Spleen (tissue), 11 donors: ENCODE data around the gene WIPF2. TPM values are rescaled to one million over a fixed set of nuclear protein-coding genes. Genes with fewer than 3 reads are reported as not detected.

Source experiments
- DNase-seq: peaks from one replicate; pipeline ENCODE4 v3.0.0-alpha.2; 2020
- H3K27ac ChIP-seq, 8 donors: fragments of 200-600 bp; sonication (generic) in 7 of 8; 1 replicate in 4 of 8; 2 replicates in 4 of 8; pipeline versions ENCODE4 v1.5.0 to v1.8.0; 2016 to 2021; ENCODE audit warnings: inconsistent platforms in 4 of 8, mild to moderate bottlenecking in 4 of 8, moderate library complexity in 1 of 8
- H3K27me3 ChIP-seq, 7 donors: fragments of 200-600 bp; sonication (generic) in 6 of 7; replicated peaks in 1 of 7; 1 replicate in 4 of 7; 2 replicates in 3 of 7; pipeline versions ENCODE4 v1.5.0 to v1.8.0; 2016 to 2021; ENCODE audit warnings: inconsistent platforms in 3 of 7, mild to moderate bottlenecking in 1 of 7
- H3K36me3 ChIP-seq, 6 donors: fragments of 200-600 bp; sonication (generic) in 5 of 6; 1 replicate in 4 of 6; 2 replicates in 2 of 6; pipeline versions ENCODE4 v1.5.0 to v1.8.0; 2016 to 2021; ENCODE audit warnings: inconsistent platforms in 2 of 6
- H3K4me1 ChIP-seq, 6 donors: fragments of 200-600 bp; sonication (generic) in 5 of 6; 1 replicate in 3 of 6; 2 replicates in 3 of 6; pipeline versions ENCODE4 v1.5.0 to v1.8.0; 2016 to 2021; ENCODE audit warnings: inconsistent platforms in 3 of 6
- H3K4me3 ChIP-seq, 8 donors: fragments of 200-600 bp; sonication (generic) in 7 of 8; 1 replicate in 4 of 8; 2 replicates in 4 of 8; pipeline versions ENCODE4 v1.5.0 to v1.8.0; 2016 to 2021; ENCODE audit warnings: inconsistent platforms in 4 of 8, mild to moderate bottlenecking in 4 of 8, moderate library complexity in 2 of 8
- H3K9me3 ChIP-seq, 8 donors: fragments of 200-600 bp; sonication (generic) in 7 of 8; 1 replicate in 4 of 8; 2 replicates in 4 of 8; pipeline versions ENCODE4 v1.5.0 to v1.8.0; 2016 to 2021; ENCODE audit warnings: inconsistent platforms in 4 of 8
- CTCF ChIP-seq, 11 experiments: fragments of 200-600 bp in 7 of 11; fragments of 450-650 bp in 4 of 11; sonication (generic) in 4 of 11; IDR thresholded peaks in 8 of 11; conservative IDR thresholded peaks in 3 of 11; 1 replicate in 7 of 11; 2 replicates in 4 of 11; pipeline versions ENCODE4 v1.4.0 to v1.8.0; 2016 to 2021; ENCODE audit warnings: antibody characterized with exemption in 11 of 11, inconsistent platforms in 4 of 11, mild to moderate bottlenecking in 1 of 11
- POLR2A ChIP-seq, 3 donors: fragments of 450-650 bp; IDR thresholded peaks; one replicate each; pipeline ENCODE4 v1.5.1; 2017; ENCODE audit warnings: antibody characterized with exemption in 3 of 3, mild to moderate bottlenecking in 1 of 3
- POLR2AphosphoS5 ChIP-seq, 3 donors: sonication (generic); formaldehyde crosslinking; IDR thresholded peaks; one replicate each; pipeline ENCODE4 v1.5.1; 2017; ENCODE audit warnings: antibody characterized with exemption in 3 of 3
- WGBS, 5 donors: extraction: QIAGEN DNeasy Blood & Tissue Kit in 3 of 5; methylation state at CpG; one replicate each; pipeline versions ENCODE4 v1.1.5 to v1.1.7; 2013 to 2018; 5-methylcytosine and 5-hydroxymethylcytosine counted together
- intact Hi-C: fragments of 100-400 bp; cut with DNase I; formaldehyde crosslinking; loops from one replicate; pipeline ENCODE4 v1.15.0; 2023; ENCODE audit warnings: low total_unique reads
- polyA plus RNA-seq, 3 donors: library from polyadenylated mRNA; stranded (reverse); fragments of 200-250 nt; gene quantifications; one replicate each; pipeline ENCODE4 v1.2.1, GENCODE V29; 2013
- total RNA-seq, 7 donors: library from RNA; depleted of rRNA in 3 of 7; stranded (reverse); fragments of >200 nt in 3 of 7; fragmentation: NEBNext Ultra II Directional in 4 of 7; extraction: Animal tissue kit (Norgen Biotek cat#: 25700) in 4 of 7; gene quantifications; one replicate each; pipeline versions ENCODE4 v1.1.0 to v1.2.1, GENCODE V29; 2016 to 2021
- donor health status: healthy with polysubstance abuse.
- donor health status: DM: no; HTN: no; CAD: no; lungs with moderate emphysema.
- donor health status: DM: no; HTN: no; CAD: no.
- donor health status: Bipolar disorder and iron deficiency.
- donor health status: healthy.
- donor health status: DM: no; HTN: no; CAD: no.
- donor health status: DM: yes; HTN: yes; CAD: no.

WIPF2 gene
- total and polyA plus RNA-seq, 10 donors = 3.7 to 43.2 (median 20.1) TPM

GRCh38 chr17:40173091-40173777 is 45.9 kb upstream of the WIPF2 start:
- no peak overlapping the region for H3K27ac ChIP-seq
- intact Hi-C loops = no loop called here
- H3K4me3 ChIP-seq = no peak overlapping the region
- peaks cover 0 to 10% (median 5%) of the 10 kb centered on the region in 7 donors for H3K27me3 ChIP-seq
- DNase-seq = no peak
- TF ChIP-seq POLR2AphosphoS5 (IDR thresholded peaks at IDR 0.05) = no peak
- no peak for TF ChIP-seq POLR2A (IDR thresholded peaks at IDR 0.05)
- TF ChIP-seq CTCF (IDR thresholded peaks at IDR 0.05 in 8 of 11, conservative IDR thresholded peaks at IDR 0.05 in 3 of 11) = no peak
- peaks cover 4 to 26% (median 18%) of the 10 kb centered on the region in 6 donors for H3K4me1 ChIP-seq
- no peaks in the 10 kb centered on the region for H3K9me3 ChIP-seq
- H3K36me3 ChIP-seq = peaks cover 3 to 88% (median 56%) of the 10 kb centered on the region in 6 donors
- WGBS, 5 donors = 87 to 98% (median 93%) methylated on average over 4 of the region's 4 CpGs

- H3K4me3 ChIP-seq = no peak overlapping the region
- intact Hi-C loops = no loop called here
- peaks cover 3 to 87% (median 52%) of the 10 kb centered on the region in 6 donors for H3K36me3 ChIP-seq
- H3K4me1 ChIP-seq = peaks cover 4 to 25% (median 19%) of the 10 kb centered on the region in 6 donors
- H3K27ac ChIP-seq = no peak overlapping the region
- 66 to 87% (median 77%) methylated on average over 3 of the region's 3 CpGs for WGBS, 5 donors
- peaks cover 0 to 15% (median 6%) of the 10 kb centered on the region in 7 donors for H3K27me3 ChIP-seq
- no peak for DNase-seq
- no peaks in the 10 kb centered on the region for H3K9me3 ChIP-seq
- TF ChIP-seq CTCF (IDR thresholded peaks at IDR 0.05 in 8 of 11, conservative IDR thresholded peaks at IDR 0.05 in 3 of 11) (no peak), POLR2AphosphoS5 (IDR thresholded peaks at IDR 0.05) (no peak), POLR2A (IDR thresholded peaks at IDR 0.05) (no peak)
Observed at GRCh38 chr17:40173778-40174135, 45.3 kb upstream of the WIPF2 start.

GRCh38 chr17:40174514-40174913 is 44.6 kb upstream of the WIPF2 start:
- 92 to 100% (median 94%) methylated on average over 1 of the region's 1 CpG for WGBS, 5 donors
- no peak for DNase-seq
- Histone ChIP-seq H3K27me3 (peaks cover 0 to 15% (median 6%) of the 10 kb centered on the region in 7 donors), H3K9me3 (no peaks in the 10 kb centered on the region), H3K4me1 (peaks cover 4 to 24% (median 19%) of the 10 kb centered on the region in 6 donors), H3K36me3 (peaks cover 3 to 79% (median 44%) of the 10 kb centered on the region in 6 donors), H3K27ac (no peak overlapping the region), H3K4me3 (no peak overlapping the region)
- no peak for TF ChIP-seq CTCF (IDR thresholded peaks at IDR 0.05 in 8 of 11, conservative IDR thresholded peaks at IDR 0.05 in 3 of 11)
- no peak for TF ChIP-seq POLR2AphosphoS5 (IDR thresholded peaks at IDR 0.05)
- no peak for TF ChIP-seq POLR2A (IDR thresholded peaks at IDR 0.05)
- intact Hi-C loops = no loop called here

- no peak overlapping the region for H3K4me3 ChIP-seq
- 92 to 97% (median 94%) methylated on average over 7 of the region's 7 CpGs for WGBS, 5 donors
- H3K9me3 ChIP-seq = no peaks in the 10 kb centered on the region
- peaks cover 0 to 15% (median 6%) of the 10 kb centered on the region in 7 donors for H3K27me3 ChIP-seq
- no peak for TF ChIP-seq POLR2AphosphoS5 (IDR thresholded peaks at IDR 0.05)
- no peak for TF ChIP-seq POLR2A (IDR thresholded peaks at IDR 0.05)
- no peak for TF ChIP-seq CTCF (IDR thresholded peaks at IDR 0.05 in 8 of 11, conservative IDR thresholded peaks at IDR 0.05 in 3 of 11)
- H3K27ac ChIP-seq = no peak overlapping the region
- peaks cover under 1 to 65% (median 28%) of the 10 kb centered on the region in 6 donors for H3K36me3 ChIP-seq
- no peak for DNase-seq
- intact Hi-C loops = no loop called here
- H3K4me1 ChIP-seq = peaks cover 4 to 24% (median 20%) of the 10 kb centered on the region in 6 donors
Observed at GRCh38 chr17:40175928-40176753, 43.0 kb upstream of the WIPF2 start.
